Activated naive CD4-positive, alpha-beta T cell treated with anti-CD3 and anti-CD28 coated beads, Interleukin-2, amount 10 ng/mL, durations not matched to agents 7 days and 5 days (primary cell): ENCODE measurements around the gene TPRN.

Source experiments
- CTCF ChIA-PET: fragments of 350-600 bp; sonication (Branson Sonifier 250); formaldehyde crosslinking; loops from one replicate; lab custom pipeline; 2021; ENCODE audit warnings: antibody characterized with exemption; lab: Charles Lee
- DNase-seq: peaks from one replicate; pipeline ENCODE4 v3.0.0-alpha.2; 2020
- H3K27ac Mint-ChIP-seq: one replicate; pipeline ENCODE4 v1.8.0; 2021; ENCODE audit warnings: mild to moderate bottlenecking, moderate library complexity, mixed read lengths
- H3K27me3 Mint-ChIP-seq: one replicate; pipeline ENCODE4 v1.8.0; 2021; ENCODE audit warnings: mild to moderate bottlenecking, mixed read lengths
- H3K36me3 Mint-ChIP-seq: one replicate; pipeline ENCODE4 v1.8.0; 2021; ENCODE audit warnings: mixed read lengths
- H3K4me1 Mint-ChIP-seq: one replicate; pipeline ENCODE4 v1.8.0; 2021; ENCODE audit warnings: mixed read lengths
- H3K4me3 Mint-ChIP-seq: one replicate; pipeline ENCODE4 v1.8.0; 2021; ENCODE audit warnings: mild to moderate bottlenecking, moderate library complexity, mixed read lengths
- H3K9me3 Mint-ChIP-seq: one replicate; pipeline ENCODE4 v1.8.0; 2021; ENCODE audit warnings: mixed read lengths

Gene TPRN

DNA sequence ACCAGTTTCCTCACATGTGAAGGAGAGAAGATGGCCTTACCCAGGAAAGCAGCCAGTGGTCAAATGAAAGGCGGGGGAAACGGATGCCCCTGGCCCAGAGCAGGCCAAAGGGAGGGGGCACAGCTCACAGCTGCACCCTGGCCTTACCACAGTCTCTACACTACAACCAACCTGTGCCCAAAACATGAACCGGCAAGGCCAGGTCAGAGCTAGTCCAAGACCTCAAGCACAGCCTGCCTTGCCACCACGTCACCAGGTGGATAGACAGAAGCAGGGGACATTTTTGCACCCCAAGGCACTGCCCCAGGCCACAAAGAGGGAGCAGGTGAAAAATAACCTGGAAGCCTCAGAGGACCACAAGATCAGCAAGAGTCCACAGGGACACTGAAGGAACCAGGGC, 57.1 kb downstream of the TPRN start:
- Mint-ChIP-seq H3K27me3 (peaks cover 61% of the 10 kb centered on the region), H3K36me3 (no peaks in the 10 kb centered on the region), H3K9me3 (no peaks in the 10 kb centered on the region), H3K27ac (no peak overlapping the region), H3K4me3 (no peak overlapping the region), H3K4me1 (peaks cover 15% of the 10 kb centered on the region)
- CTCF ChIA-PET, result no interaction called here
- DNase-seq, result no peak

- Mint-ChIP-seq H3K9me3 (no peaks in the 10 kb centered on the region), H3K4me3 (no peak overlapping the region), H3K36me3 (no peaks in the 10 kb centered on the region), H3K27me3 (peaks cover 71% of the 10 kb centered on the region), H3K27ac (no peak overlapping the region), H3K4me1 (peaks cover 19% of the 10 kb centered on the region)
- CTCF ChIA-PET, result no interaction called here
- no peak for DNase-seq
These were observed 58.3 kb downstream of the TPRN start for GRCh38 chr9:137141976-137142936.
